ENCODE measurements around the gene GAA. TPM values are rescaled to one million over a fixed set of nuclear protein-coding genes. Genes with fewer than 3 reads are reported as not detected.

Gene GAA
- total and polyA plus RNA-seq, 2 of the 13 experiments (the other 11 are each of a cell fraction or from before 2014, with no cell fraction given) = 21.6 to 36.4 TPM

DNA sequence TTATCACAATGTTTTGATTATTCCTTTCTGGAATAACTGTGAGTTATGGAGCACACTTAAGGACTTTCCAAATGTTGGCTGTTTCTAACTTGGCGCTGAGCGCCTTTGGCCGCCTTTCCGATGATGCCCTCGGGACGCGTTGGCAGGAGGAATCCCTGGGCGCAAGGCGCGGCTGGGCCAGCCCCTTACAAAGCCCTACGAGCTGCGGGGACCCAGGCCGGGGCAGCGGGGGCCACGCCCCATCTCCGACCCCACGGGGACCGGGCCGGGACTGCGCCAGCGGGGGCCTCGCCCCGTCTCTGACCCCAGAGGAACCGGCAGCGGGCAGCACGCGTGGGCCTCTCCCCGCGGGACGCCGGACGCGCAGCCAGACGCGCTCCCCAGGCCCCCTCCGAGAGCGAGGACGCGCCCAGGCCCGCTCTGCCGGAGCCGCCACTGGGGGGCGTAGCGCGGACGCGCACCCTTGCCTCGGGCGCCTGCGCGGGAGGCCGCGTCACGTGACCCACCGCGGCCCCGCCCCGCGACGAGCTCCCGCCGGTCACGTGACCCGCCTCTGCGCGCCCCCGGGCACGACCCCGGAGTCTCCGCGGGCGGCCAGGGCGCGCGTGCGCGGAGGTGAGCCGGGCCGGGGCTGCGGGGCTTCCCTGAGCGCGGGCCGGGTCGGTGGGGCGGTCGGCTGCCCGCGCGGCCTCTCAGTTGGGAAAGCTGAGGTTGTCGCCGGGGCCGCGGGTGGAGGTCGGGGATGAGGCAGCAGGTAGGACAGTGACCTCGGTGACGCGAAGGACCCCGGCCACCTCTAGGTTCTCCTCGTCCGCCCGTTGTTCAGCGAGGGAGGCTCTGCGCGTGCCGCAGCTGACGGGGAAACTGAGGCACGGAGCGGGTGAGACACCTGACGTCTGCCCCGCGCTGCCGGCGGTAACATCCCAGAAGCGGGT, at the start of gene GAA (continued):
- TF ChIP-seq, protein P1, sequence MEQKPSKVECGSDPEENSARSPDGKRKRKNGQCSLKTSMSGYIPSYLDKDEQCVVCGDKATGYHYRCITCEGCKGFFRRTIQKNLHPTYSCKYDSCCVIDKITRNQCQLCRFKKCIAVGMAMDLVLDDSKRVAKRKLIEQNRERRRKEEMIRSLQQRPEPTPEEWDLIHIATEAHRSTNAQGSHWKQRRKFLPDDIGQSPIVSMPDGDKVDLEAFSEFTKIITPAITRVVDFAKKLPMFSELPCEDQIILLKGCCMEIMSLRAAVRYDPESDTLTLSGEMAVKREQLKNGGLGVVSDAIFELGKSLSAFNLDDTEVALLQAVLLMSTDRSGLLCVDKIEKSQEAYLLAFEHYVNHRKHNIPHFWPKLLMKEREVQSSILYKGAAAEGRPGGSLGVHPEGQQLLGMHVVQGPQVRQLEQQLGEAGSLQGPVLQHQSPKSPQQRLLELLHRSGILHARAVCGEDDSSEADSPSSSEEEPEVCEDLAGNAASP (CRISPR knock-in tag; IDR thresholded peaks at IDR 0.05; ENCODE audit: borderline replicate concordance) = peak; percentile 22; the same call in 1 of the 2 replicates
- TF ChIP-seq, protein P2, sequence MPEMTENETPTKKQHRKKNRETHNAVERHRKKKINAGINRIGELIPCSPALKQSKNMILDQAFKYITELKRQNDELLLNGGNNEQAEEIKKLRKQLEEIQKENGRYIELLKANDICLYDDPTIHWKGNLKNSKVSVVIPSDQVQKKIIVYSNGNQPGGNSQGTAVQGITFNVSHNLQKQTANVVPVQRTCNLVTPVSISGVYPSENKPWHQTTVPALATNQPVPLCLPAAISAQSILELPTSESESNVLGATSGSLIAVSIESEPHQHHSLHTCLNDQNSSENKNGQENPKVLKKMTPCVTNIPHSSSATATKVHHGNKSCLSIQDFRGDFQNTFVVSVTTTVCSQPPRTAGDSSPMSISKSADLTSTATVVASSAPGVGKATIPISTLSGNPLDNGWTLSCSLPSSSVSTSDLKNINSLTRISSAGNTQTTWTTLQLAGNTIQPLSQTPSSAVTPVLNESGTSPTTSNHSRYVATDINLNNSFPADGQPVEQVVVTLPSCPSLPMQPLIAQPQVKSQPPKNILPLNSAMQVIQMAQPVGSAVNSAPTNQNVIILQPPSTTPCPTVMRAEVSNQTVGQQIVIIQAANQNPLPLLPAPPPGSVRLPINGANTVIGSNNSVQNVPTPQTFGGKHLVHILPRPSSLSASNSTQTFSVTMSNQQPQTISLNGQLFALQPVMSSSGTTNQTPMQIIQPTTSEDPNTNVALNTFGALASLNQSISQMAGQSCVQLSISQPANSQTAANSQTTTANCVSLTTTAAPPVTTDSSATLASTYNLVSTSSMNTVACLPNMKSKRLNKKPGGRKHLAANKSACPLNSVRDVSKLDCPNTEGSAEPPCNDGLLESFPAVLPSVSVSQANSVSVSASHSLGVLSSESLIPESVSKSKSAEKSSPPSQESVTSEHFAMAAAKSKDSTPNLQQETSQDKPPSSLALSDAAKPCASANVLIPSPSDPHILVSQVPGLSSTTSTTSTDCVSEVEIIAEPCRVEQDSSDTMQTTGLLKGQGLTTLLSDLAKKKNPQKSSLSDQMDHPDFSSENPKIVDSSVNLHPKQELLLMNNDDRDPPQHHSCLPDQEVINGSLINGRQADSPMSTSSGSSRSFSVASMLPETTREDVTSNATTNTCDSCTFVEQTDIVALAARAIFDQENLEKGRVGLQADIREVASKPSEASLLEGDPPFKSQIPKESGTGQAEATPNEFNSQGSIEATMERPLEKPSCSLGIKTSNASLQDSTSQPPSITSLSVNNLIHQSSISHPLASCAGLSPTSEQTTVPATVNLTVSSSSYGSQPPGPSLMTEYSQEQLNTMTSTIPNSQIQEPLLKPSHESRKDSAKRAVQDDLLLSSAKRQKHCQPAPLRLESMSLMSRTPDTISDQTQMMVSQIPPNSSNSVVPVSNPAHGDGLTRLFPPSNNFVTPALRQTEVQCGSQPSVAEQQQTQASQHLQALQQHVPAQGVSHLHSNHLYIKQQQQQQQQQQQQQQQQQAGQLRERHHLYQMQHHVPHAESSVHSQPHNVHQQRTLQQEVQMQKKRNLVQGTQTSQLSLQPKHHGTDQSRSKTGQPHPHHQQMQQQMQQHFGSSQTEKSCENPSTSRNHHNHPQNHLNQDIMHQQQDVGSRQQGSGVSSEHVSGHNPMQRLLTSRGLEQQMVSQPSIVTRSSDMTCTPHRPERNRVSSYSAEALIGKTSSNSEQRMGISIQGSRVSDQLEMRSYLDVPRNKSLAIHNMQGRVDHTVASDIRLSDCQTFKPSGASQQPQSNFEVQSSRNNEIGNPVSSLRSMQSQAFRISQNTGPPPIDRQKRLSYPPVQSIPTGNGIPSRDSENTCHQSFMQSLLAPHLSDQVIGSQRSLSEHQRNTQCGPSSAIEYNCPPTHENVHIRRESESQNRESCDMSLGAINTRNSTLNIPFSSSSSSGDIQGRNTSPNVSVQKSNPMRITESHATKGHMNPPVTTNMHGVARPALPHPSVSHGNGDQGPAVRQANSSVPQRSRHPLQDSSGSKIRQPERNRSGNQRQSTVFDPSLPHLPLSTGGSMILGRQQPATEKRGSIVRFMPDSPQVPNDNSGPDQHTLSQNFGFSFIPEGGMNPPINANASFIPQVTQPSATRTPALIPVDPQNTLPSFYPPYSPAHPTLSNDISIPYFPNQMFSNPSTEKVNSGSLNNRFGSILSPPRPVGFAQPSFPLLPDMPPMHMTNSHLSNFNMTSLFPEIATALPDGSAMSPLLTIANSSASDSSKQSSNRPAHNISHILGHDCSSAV (CRISPR knock-in tag; IDR thresholded peaks at IDR 0.05; ENCODE audit: borderline replicate concordance) = no peak
- TF ChIP-seq, protein P3, sequence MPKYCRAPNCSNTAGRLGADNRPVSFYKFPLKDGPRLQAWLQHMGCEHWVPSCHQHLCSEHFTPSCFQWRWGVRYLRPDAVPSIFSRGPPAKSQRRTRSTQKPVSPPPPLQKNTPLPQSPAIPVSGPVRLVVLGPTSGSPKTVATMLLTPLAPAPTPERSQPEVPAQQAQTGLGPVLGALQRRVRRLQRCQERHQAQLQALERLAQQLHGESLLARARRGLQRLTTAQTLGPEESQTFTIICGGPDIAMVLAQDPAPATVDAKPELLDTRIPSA (CRISPR knock-in tag; IDR thresholded peaks at IDR 0.05; ENCODE audit: borderline replicate concordance) = no peak
- TF ChIP-seq ZNF660 (CRISPR knock-in tag; IDR thresholded peaks at IDR 0.05; ENCODE audit: borderline replicate concordance, low read depth) (no peak), ZNF224 (CRISPR knock-in tag; IDR thresholded peaks at IDR 0.05) (peak; percentile 79; the same call in 1 of the 2 replicates), U2AF2 (IDR thresholded peaks at IDR 0.05; ENCODE audit: low read depth, low read length) (no peak), ELF3 (CRISPR knock-in tag; IDR thresholded peaks at IDR 0.05) (peak; percentile 35; the same call in 1 of the 2 replicates), ZNF234 (CRISPR knock-in tag; conservative IDR thresholded peaks at IDR 0.05) (peak; percentile 92; the same call in 1 of the 2 replicates), CHD4 (IDR thresholded peaks at IDR 0.05; ENCODE audit: borderline replicate concordance, low read length) (no peak), ZNF746 (CRISPR knock-in tag; IDR thresholded peaks at IDR 0.05) (no peak), KAT2B (IDR thresholded peaks at IDR 0.05; ENCODE audit: borderline replicate concordance, low read depth, low read length) (no peak), JUND (CRISPR knock-in tag; IDR thresholded peaks at IDR 0.05) (0 out of 2 replicates have a peak, but pooled peaks have one; percentile 27), PRMT3 (CRISPR knock-in tag; IDR thresholded peaks at IDR 0.05; ENCODE audit: borderline replicate concordance, low read depth) (no peak), ZNF879 (CRISPR knock-in tag; IDR thresholded peaks at IDR 0.05) (no peak), SATB2 (CRISPR knock-in tag; IDR thresholded peaks at IDR 0.05) (no peak), TBX2 (CRISPR knock-in tag; IDR thresholded peaks at IDR 0.05; ENCODE audit: borderline replicate concordance) (peak; percentile 83), TGIF2 (CRISPR knock-in tag; IDR thresholded peaks at IDR 0.05) (no peak), MTF1 (CRISPR knock-in tag; IDR thresholded peaks at IDR 0.05) (no peak)

All from HepG2 (cell line).